GM12891 (cell line): ENCODE data around the gene HUS1.

Experiments used
- PAX5 ChIP-seq: IDR thresholded peaks from 2 replicates; pipeline ENCODE4 v1.6.1; 2011; ENCODE audit warnings: low read length, moderate library complexity, mild to moderate bottlenecking; ENCODE audit not compliant: insufficient read depth, severe bottlenecking
- POLR2A ChIP-seq: IDR thresholded peaks from 2 replicates; pipeline ENCODE4 v1.6.1; 2011; ENCODE audit warnings: low read depth, low read length, control low read depth
- POLR2AphosphoS5 ChIP-seq: IDR thresholded peaks from 2 replicates; pipeline ENCODE4 v1.6.1; 2011; ENCODE audit warnings: low read depth, low read length, control low read depth
- TAF1 ChIP-seq: IDR thresholded peaks from 2 replicates; pipeline ENCODE4 v1.6.1; 2011; ENCODE audit warnings: low read depth, low read length, control low read depth

DNA sequence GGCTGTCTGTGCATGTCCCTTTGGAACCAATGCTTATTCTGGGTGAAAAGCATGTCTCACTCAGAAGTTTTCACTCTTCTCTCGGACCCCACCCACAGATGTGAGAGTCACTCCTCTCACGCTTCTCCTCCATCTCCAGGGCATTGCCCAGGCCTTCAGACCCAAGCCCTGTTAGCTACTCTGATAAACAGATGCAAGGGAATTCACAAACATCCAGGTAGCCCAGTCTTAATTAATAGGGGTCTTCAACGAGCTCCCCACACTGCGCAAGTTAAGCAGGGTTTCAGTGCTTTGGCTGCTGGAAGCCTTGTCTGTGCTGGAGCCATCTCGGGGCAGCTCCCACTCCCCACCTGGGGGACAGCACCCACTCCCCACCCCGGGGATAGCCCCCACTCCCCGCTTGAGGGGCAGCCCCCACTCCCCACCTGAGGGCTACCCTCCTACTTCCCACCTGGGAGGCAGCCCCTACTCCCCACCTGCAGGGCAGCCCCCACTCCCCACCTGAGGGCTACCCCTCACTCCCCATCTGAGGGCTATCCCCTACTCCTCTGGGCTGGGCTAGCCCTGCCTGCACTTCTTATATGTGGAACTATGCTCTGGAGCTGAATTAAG lies 39.9 kb downstream of the HUS1 start:
- TF ChIP-seq TAF1 (no peak), POLR2A (no peak), PAX5 (no peak), POLR2AphosphoS5 (no peak)
